Activated CD4-positive, alpha-beta T cell treated with anti-CD3 and anti-CD28 coated beads, Interleukin-2, Interleukin-4, amounts not matched to agents 100 ng/mL and 50 ng/mL, durations not matched to agents 16 hours and 8 hours (primary cell): ENCODE measurements around the gene PDCD5.
"Not testable (repeated sequence)": the region's sequence is repeated elsewhere in the genome, so short reads cannot be mapped to it uniquely, and the experiment has no call there.

Experiments
- DNase-seq: peaks from one replicate; pipeline ENCODE4 v3.0.0-alpha.2; 2020; ENCODE audit warnings: low spot score

The PDCD5 gene

DNA sequence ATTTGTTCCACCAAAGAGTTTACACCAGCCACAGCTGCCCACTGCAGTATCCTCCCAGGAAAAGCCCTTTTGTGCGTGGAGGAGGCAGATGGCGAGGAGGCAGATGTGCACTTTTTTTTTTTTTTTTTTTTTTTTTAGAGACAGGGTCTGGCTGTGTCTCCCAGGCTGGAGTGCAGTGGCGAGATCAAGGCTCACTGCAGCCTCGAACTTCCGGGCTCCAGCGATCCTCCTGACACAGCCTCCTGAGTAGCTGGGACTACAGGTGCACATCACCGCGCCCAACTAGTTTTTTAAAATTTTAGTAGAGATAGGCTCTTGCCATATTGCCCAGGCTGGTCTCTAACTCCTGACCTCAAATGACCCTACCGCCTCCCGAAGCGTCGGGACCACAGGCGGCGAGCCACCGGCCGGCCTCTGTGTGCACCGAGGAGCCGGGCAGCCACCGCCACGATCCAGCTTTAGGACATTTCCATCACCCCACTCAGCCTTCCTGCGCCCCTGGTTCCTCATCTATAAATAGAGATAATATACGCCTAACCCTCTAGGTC is 563 bp upstream of the PDCD5 start:
- no peak for DNase-seq

- no peak for DNase-seq
These were observed 752 bp downstream of the PDCD5 start for GRCh38 chr19:32581705-32582179.

GRCh38 chr19:32587747-32588504 is 6.9 kb downstream of the PDCD5 start:
- not testable (repeated sequence) for DNase-seq

- no peak for DNase-seq
These were observed 13.0 kb downstream of the PDCD5 start for GRCh38 chr19:32594021-32594420.

GRCh38 chr19:32595491-32595890 is 14.5 kb downstream of the PDCD5 start:
- no peak for DNase-seq

DNA sequence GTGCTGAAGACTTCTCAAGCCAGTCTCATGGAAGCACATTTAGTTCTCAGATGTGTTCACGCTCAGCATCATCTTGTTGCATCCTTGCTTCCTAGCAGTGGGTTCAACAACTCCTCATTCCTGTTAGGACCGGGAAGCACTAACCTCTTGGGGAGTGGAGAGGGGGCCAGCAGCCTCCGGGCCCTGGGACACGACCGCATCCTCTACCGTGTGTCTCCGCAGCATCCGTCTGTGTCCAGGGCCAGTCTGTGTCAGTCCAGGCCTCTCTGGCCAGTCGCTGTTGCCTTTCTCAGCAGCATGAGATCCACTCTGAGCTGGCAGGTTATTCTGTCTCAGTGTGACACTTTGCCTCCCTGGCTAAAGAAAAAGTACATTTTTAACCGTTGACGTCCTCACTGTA is 17.0 kb downstream of the PDCD5 start:
- DNase-seq: no peak

GRCh38 chr19:32599258-32599657 is 18.3 kb downstream of the PDCD5 start:
- no peak for DNase-seq

- DNase-seq: peak; percentile 61
These were observed 18.8 kb downstream of the PDCD5 start for GRCh38 chr19:32599736-32600157.

DNA sequence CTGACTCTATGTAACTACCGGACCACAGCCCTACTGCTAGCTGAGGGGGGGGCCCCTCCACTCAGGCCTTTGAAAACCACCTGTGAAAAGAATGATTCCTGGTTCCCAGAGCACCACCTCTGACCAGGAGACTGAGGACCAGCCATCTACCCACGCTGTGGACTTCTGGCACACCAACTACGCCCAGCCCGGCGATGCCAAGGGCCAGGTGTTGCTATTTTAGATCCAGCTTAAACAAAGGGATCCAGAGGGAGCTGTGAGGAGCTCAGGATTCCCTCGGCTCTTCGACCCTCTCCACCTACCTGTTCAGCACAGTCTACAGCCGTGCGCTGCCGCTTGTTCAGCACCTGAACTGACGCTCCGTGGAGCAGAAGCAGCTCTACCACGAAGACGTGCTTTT is 23.0 kb downstream of the PDCD5 start:
- no peak for DNase-seq

- DNase-seq: no peak
These were observed 24.6 kb downstream of the PDCD5 start for GRCh38 chr19:32605544-32605943.

GRCh38 chr19:32606289-32606688 is 25.3 kb downstream of the PDCD5 start:
- DNase-seq: no peak

- DNase-seq: no peak
These were observed 26.5 kb downstream of the PDCD5 start for GRCh38 chr19:32607479-32607878.

GRCh38 chr19:32611161-32611560 is 30.2 kb downstream of the PDCD5 start:
- no peak for DNase-seq

DNA sequence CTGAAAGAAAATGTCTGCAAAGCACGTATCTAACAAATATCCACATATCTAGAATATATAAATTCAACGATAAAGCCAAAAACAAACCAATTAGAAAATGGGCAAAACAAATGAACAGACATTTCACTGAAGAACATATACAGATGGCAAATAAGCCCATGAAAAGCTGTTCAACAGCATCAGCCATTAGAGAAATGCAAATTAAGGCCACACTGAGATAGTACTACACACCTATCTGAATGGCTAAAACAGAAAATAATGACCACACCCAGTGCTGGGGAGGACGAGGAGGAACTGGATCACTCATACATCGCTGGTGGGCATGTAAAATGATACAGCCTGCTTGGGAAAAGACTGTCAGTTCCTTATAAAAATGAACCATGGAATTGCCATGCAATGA is 32.0 kb downstream of the PDCD5 start:
- DNase-seq: no peak

GRCh38 chr19:32614916-32615315 is 33.9 kb downstream of the PDCD5 start:
- no peak for DNase-seq

DNA sequence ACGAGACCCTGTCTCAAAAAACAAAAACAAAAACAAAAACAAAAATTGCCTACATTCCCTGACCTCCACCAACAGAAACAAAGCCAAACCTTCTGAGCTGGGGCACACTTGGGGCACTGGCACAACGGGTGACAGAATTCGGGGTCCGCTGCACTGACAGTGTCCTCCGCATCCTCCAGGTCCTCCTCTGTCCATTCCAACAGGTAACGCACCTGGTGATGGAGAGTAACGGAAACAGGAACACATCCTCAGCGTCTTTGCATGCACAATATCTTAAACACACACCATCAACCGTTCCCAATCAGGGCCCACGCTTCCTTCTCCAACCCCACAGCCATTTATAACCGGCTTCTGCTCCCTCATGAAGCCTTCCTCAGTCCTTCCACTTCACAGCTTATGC is 34.6 kb downstream of the PDCD5 start:
- no peak for DNase-seq

DNA sequence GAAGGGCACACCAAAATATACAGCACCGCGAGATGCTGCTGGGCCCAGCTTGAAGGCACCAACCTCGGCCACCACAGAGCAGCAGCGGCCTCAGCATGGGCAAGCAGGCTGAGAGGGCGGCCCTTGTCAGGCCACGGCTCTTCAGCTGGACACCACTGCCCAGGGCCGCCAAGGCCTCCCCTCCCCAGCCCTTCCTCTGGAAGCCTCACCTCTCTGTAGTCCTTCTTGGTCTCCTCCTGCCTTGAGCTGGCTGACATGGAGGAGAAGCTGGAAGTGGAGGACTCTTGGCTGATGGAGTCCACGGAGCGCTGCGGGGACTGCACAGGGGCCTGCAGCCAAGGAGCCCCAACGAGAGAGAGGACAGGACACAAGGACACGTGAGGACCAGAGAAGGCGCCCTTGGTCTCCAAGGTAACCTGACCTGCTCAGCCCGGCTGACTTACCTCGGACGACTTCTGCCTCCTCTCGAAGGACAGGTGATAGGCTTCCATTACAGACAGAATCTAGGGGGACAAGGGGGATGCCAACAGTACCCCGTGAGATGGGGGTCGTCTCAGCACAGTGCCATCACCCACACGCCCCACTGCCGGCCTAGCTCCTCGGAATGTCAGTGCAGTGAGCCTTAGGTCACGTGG is 38.2 kb downstream of the PDCD5 start:
- no peak for DNase-seq

DNA sequence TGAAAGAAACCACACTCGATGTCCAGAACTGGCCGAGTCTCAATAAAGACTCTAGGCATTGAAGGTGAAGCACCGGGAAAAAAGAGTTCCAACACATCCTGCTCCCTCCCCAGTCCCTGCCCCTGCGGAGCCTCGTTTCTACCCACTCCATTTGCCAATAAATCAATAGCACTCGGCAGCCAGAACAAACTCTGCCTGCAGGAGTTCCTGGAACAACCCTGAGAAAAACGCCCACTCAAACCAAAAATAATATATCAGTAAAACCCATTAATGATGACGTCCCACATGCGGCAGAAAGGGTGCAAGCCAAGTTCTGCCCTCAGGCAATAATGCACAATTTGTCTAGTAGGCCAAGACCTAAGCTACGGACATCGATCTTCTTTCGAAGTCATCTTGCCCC is 41.0 kb downstream of the PDCD5 start:
- no peak for DNase-seq

GRCh38 chr19:32624410-32624809 is 43.4 kb downstream of the PDCD5 start:
- DNase-seq: no peak

DNA sequence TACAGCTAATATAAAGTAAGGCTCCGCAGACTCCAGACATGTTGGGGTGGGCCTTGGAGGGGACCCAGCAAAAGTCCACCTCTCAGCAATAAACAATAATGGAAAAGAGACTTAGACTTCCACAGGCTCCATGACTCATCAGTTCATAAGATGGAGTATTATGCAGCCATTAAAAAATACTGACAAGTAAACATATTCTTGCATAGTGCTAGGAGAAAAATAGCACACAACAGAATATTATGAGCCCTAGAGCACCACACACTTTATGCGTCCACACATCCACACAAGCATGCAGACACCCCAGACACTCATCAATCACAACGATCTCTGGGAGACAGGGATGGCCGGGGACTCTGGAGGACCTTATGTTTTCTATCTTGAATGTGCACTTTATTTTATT is 46.0 kb downstream of the PDCD5 start:
- no peak for DNase-seq

GRCh38 chr19:32627714-32628270 is 46.8 kb downstream of the PDCD5 start:
- no peak for DNase-seq

DNA sequence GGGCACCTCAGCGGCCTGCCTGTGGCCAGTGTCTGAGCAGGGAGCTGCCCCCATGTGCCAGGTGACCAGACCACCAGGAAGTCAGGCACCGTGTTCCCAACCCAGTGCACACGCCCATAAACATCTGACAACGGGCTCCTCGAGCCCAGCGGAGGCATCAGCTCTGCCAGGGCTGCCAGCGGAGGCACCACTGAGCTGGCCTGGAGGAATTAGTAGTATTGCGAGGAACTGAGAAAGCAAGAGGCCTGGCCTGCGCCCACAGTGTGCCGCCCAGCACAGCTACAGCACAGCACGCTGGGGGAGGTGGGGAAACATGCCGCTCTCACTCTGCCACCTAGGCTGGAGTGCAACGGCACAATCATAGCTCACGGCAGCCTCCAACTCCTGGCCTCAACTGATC is 49.3 kb downstream of the PDCD5 start:
- no peak for DNase-seq

GRCh38 chr19:32631381-32631780 is 50.4 kb downstream of the PDCD5 start:
- no peak for DNase-seq
